RWPE2 (cell line): ENCODE data around the gene PRRG3.

ENCODE experiments used
- ATAC-seq: fragments of 200-7000 bp; cut with Tn5 transposase; 3 replicates; pipeline ENCODE4 v1.9.1; 2021; ENCODE audit warnings: low read depth
- DNase-seq: peaks from one replicate; pipeline ENCODE4 v3.0.0-alpha.2; 2020; ENCODE audit warnings: low spot score
- H3K27ac ChIP-seq: fragments of 450-650 bp; 2 replicates; pipeline ENCODE4 v1.5.1; 2017; ENCODE audit warnings: mild to moderate bottlenecking; ENCODE audit not compliant: poor library complexity, severe bottlenecking
- H3K27me3 ChIP-seq: fragments of 250-450 bp; sonication (Bioruptor Pico); 2 replicates; pipeline ENCODE4 v1.5.1; 2021; ENCODE audit warnings: mild to moderate bottlenecking, moderate library complexity; ENCODE audit not compliant: insufficient read depth, poor library complexity, severe bottlenecking
- H3K36me3 ChIP-seq: fragments of 250-450 bp; sonication (Bioruptor Pico); 2 replicates; pipeline ENCODE4 v1.5.1; 2020; ENCODE audit warnings: low read depth, mild to moderate bottlenecking, moderate library complexity
- H3K4me1 ChIP-seq: fragments of 250-450 bp; sonication (Bioruptor Pico); 2 replicates; pipeline ENCODE4 v1.5.1; 2021; ENCODE audit warnings: mild to moderate bottlenecking, moderate library complexity; ENCODE audit not compliant: insufficient read depth, poor library complexity, severe bottlenecking
- H3K4me3 ChIP-seq: fragments of 250-450 bp; sonication (Bioruptor Pico); 2 replicates; pipeline ENCODE4 v1.5.1; 2021; ENCODE audit warnings: mild to moderate bottlenecking, moderate library complexity; ENCODE audit not compliant: severe bottlenecking
- H3K9me3 ChIP-seq: fragments of 250-450 bp; sonication (Bioruptor Pico); 2 replicates; pipeline ENCODE4 v1.5.1; 2021; ENCODE audit warnings: mild to moderate bottlenecking, moderate library complexity; ENCODE audit not compliant: severe bottlenecking
- CTCF ChIP-seq: fragments of 450-650 bp; IDR thresholded peaks from one replicate; pipeline ENCODE4 v1.5.1; 2017; ENCODE audit warnings: mild to moderate bottlenecking, moderate library complexity; ENCODE audit not compliant: poor library complexity, severe bottlenecking

The PRRG3 gene

DNA sequence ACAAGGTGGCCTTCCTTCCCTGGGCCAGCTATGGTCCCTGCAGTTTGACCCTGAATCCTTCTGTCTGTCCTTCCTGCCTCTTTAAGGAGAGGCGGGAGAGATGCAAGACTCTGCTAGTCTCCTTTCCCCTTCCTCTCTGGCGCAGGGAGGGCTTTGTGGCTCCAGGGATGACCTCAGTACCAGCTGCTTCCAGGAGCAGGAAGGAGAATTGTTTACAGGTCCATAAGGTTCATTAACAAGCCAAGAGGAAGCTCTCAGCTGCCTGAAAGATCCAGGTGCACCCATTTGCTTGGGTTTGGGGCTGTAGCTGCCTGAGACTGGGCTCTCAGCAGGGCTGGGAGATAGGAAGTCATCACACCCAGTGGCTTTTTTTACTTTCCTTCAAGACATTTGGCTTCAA is 16.5 kb downstream of the PRRG3 start:
- Histone ChIP-seq H3K27ac (no peak overlapping the region), H3K36me3 (no peaks in the 10 kb centered on the region), H3K4me3 (no peak overlapping the region), H3K27me3 (no peaks in the 10 kb centered on the region), H3K4me1 (no peaks in the 10 kb centered on the region), H3K9me3 (no peaks in the 10 kb centered on the region)
- TF ChIP-seq CTCF: no peak
- DNase-seq: no peak
- no peak for ATAC-seq

DNA sequence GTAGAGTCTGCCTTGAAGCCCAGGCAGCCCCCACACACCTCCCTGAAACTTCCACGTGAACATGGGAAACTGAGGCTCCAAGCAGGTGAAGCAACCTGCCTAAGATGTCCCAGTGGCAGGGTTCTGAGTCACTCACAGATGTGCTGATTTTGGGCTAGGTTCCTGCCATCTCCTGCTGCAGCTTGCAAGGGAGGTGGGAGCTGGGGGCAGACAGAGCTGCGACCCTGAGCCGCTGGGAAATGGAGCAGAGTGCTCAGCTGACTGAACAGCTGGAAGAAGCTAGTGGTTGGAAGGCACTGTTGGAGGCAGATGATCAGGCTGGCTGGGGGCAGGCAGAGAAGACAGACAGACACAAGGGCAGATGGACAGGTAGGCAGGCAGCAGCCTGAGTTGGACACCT is 17.0 kb downstream of the PRRG3 start:
- no peak for ATAC-seq
- no peaks in the 10 kb centered on the region for H3K4me1 ChIP-seq
- no peak overlapping the region for H3K27ac ChIP-seq
- no peak for DNase-seq
- no peak overlapping the region for H3K4me3 ChIP-seq
- no peak for TF ChIP-seq CTCF
- H3K27me3 ChIP-seq: no peaks in the 10 kb centered on the region
- H3K9me3 ChIP-seq: no peaks in the 10 kb centered on the region
- H3K36me3 ChIP-seq: no peaks in the 10 kb centered on the region

DNA sequence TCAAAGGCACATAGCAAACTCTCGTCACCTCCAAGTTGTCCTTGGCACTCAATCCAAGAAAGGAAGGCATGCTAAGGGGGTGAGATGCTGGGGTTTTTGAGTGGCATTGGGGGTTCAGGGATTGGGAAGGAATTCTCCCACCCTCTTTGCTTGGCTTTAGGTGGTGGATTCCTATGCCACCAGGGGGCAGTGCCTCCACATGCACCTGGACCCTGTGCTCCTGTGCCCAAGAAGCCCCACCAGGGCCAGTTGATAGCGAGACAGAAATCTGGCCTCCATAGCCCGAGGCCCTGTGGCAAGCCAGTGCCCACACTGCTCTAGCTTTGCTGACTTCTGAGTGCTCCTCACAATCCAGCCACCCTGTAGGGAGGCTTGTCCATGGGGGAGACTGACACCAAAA is 18.6 kb downstream of the PRRG3 start:
- DNase-seq: no peak
- Histone ChIP-seq H3K4me1 (no peaks in the 10 kb centered on the region), H3K9me3 (no peaks in the 10 kb centered on the region), H3K27me3 (no peaks in the 10 kb centered on the region), H3K4me3 (no peak overlapping the region), H3K36me3 (no peaks in the 10 kb centered on the region), H3K27ac (no peak overlapping the region)
- ATAC-seq: 0 out of 3 replicates have a peak, but pooled peaks have one; percentile 35
- peak; percentile 39 for TF ChIP-seq CTCF

- Histone ChIP-seq H3K27ac (no peak overlapping the region), H3K4me3 (no peak overlapping the region), H3K36me3 (no peaks in the 10 kb centered on the region), H3K9me3 (no peaks in the 10 kb centered on the region), H3K4me1 (no peaks in the 10 kb centered on the region), H3K27me3 (no peaks in the 10 kb centered on the region)
- no peak for ATAC-seq
- no peak for DNase-seq
- no peak for TF ChIP-seq CTCF
Measured at GRCh38 chrX:151714362-151714761, 19.1 kb downstream of the PRRG3 start.

GRCh38 chrX:151715752-151716151 is 20.5 kb downstream of the PRRG3 start, which contains the start of gene FATE1:
Gene FATE1 (plus strand): TSS chrX:151716035. CDS start chrX:151716120, 85 bp downstream.
- Histone ChIP-seq H3K36me3 (no peaks in the 10 kb centered on the region), H3K9me3 (no peaks in the 10 kb centered on the region), H3K4me3 (no peak within 1 kb of the TSS), H3K27me3 (no peaks in the 10 kb centered on the region), H3K27ac (no peak within 1 kb of the TSS), H3K4me1 (no peaks in the 10 kb centered on the region)
- DNase-seq (no peak), ATAC-seq (no peak)
- no peak for TF ChIP-seq CTCF
